Measurements from ENCODE around the gene MNAT1.
A peak's percentile ranks its signal among the peaks of the same experiment; 100 is the strongest.
"Not testable (repeated sequence)": the region's sequence is repeated elsewhere in the genome, so short reads cannot be mapped to it uniquely, and the experiment has no call there.

The MNAT1 gene

DNA sequence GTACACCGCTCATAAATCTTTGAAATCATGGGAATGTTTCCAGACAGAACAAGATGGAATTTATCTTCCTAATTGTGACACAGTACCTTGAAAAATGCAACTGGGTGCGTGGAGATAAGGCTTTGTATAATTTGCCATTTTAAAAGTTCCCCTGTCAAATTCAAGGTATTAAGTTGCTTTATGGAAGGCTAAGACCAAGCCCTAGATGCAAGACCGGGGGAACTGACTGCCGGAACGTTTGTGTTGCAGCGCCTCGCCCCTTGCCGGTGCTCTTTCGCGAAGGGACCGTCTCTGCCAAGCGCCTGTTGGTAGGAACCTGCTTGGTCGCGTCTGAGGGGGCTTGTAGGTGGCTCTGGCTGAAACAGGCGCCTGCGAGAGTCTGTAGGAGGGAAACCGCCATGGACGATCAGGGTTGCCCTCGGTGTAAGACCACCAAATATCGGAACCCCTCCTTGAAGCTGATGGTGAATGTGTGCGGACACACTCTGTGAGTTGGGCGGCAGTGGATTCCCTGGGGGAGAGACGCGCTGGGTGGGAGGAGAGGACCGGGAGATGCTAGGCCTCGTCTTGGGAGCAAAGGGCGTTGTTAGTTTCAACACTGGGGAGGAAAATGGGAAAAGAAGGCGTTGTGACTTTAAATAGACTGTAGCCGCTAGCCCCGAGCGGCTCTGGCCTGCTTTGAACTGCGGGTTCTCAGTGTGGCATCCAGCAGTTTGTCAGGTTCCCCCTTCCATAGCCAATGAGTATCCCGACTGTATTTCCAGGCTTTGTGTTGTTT is at the start of gene MNAT1:
Gene MNAT1 (plus strand): TSS at position 297 of the 778 bp plus-strand sequence. CDS start 102 bp downstream, at position 399.
- peak; percentile 87 for DNase-seq (ENCODE audit: low spot score)

DNA sequence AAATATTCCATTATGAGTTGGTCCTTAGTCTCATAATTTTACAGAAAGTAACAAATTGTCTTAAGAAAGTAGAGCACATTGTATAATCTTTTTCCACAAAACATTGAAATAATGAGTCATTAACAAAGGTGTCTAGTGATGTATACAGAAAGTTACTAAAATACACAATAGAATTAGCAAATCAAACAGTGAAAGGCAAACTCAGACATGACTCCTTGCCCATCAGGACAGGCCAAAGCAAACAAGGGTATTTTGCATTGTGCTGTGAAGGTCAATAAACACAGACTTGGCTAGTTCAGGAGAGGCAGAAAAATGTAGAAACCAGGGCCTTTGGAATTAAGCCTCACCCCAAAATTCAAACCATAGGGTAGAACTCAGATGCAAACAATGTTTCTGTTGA is 47.7 kb upstream of the MNAT1 start:
- DNase-seq (ENCODE audit: low spot score), result no peak

DNA sequence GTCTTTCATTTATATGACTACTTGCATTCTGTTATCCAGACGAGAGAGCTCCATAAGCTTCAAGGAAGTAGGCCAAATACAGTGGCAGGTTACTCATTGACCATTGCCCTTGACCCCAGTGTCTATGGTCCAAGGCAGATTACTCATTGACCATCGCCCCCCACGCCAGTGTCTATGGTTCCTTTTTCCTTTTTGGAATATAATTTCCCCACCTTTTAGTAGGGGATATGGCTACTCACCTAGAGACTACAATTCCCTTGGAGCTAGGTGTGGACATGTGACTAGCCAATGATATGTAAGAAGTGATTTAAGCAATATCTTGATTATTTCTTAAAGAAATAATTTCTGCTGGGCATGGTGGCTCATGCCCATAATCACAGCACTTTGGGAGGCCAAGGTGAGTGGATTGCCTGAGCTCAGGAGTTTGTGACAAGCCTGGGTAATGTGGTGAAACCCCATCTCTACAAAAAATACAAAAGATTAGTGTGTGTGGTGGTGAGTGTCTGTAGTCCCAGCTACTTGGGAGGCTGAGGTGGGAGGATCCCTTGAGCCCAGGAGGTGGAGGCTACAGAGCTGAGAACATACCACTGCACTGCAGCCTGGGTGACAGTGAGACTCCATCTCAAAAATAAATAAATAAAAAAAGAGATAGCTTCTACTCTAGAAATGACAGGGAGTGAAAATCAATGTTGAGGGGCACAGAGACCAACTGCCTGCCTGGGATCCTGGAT is 43.0 kb upstream of the MNAT1 start:
- DNase-seq (ENCODE audit: low spot score), result no peak

DNA sequence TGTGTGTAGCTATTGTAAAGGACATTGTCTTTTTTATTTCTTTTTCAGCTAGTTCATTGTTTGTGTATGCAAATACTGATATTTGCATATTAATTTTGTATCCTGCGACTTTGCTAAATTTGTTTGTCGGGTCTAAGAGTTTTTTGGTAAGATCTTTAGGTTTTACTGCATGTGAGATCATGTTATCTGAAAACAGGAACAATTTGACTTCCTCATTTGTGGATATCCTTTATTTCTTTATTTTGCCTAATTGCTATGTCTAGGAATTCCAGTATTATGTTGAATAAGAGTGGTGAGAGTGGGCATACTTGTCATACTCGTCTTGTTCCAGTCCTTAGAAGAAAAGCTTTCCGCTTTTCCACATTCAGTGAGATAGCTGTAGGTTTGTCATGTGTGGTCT is 39.2 kb upstream of the MNAT1 start:
- no peak for DNase-seq (ENCODE audit: low spot score)

DNA sequence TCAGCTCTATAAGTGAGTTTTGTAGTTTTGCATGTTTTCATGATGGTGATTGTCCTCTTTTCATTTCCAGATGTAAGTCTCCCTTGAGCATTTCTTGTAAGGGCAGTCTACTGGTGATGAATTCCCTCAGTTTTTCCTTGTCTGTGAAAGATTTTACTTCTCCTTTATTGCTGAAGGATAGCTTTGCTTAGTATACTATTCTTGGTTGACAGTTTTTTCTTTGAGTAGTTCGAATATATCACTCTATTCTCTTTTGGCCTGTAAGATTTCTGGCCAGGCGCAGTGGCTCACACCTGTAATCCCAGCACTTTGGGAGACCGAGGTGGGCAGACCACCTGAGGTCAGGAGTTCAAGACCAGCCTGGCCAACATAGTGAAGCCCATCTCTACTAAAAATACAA is 34.0 kb upstream of the MNAT1 start:
- no peak for DNase-seq (ENCODE audit: low spot score)

DNA sequence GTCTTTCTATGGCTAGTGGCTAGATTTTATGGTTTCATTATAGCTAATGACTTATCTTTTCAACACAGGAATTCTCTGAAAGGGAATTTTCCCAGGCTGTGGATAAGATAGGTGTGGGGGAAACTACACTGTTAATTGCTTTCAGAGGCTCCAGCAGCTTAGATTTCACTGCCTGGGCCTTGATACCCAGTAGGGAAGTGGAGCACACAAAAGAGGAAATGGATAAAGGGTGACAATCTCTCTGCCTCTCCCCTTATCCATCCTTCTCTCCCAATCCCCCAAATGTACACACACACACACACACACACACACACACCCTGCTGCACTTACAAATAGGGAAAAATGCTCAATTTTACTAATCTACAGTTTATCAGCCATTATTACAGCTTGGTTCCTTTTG is 29.5 kb upstream of the MNAT1 start:
- no peak for DNase-seq (ENCODE audit: low spot score)

DNA sequence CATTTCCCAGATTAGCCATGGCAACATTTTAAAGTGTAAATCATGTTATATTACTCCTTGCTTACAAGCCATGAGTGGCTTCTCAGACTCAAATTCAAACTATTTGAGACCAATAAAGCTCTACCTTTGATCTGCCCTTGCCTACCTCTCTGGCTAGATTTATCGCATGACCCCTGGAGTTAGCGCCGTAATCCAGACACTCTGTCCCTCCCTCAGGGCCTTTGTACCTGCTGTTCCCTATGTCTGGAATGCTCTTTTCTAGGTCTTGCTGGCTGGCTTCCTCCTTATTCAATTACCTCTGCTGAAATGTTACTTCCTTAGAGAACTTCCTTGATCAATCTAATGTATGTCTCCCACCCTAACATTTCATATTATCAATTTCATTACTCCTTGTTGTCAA is 26.7 kb upstream of the MNAT1 start:
- DNase-seq (ENCODE audit: low spot score), result no peak

DNA sequence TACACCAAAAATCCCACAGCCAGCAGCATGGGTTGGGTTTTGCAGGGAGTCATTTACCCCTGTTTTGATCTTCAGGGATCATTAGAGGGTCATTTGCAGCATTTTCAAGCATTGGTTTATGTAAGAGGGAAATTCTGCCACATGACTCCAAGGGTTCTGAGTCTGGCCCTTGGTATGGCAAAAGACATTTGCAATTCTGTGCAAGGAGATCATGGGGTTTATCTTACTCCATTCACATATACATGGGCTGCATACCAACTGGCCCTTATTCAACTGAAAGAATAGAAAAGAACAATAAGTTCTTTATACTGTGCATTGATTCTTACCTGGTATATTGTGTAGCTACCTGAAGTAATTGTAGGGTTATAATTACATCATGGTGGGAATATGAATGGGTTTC is 24.1 kb upstream of the MNAT1 start:
- no peak for DNase-seq (ENCODE audit: low spot score)

DNA sequence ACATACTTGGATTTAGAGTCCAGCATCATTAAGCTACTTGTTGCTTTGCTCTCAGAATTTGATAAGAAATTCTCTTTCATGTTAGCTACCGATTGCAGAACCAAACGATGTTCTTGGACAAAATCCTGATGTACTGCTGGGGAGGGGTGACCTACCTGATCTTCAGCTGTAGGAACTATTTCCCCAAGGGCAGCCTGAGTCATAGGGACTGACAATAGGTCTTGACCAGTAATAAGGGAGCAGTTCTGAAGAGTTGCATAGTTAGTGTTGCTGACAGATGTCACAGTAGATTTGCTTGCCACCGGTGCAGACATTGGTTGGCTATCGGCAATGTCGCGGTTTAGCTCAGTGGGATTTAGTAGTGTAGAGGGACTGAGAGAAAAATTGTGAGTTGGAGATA is 21.0 kb upstream of the MNAT1 start:
- no peak for DNase-seq (ENCODE audit: low spot score)

DNA sequence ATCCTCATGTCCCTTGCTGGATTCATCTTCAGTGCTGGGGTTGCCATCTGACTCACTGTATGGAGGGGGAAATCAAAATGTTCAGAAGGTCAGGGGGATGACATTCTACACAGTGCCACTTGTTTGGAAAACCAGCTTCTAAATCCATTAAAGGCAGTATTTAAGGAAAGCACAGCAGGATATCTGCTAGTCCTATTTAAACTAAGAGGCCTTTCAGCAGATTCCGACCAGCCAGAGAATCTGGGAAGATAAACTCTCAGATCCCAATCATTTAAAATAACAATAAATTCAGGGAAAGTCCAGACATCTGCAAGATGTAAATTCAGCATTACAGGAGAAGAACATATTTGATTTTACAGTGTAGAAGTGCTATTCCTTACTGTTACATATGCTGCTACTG is 14.2 kb upstream of the MNAT1 start:
- DNase-seq (ENCODE audit: low spot score), result no peak

DNA sequence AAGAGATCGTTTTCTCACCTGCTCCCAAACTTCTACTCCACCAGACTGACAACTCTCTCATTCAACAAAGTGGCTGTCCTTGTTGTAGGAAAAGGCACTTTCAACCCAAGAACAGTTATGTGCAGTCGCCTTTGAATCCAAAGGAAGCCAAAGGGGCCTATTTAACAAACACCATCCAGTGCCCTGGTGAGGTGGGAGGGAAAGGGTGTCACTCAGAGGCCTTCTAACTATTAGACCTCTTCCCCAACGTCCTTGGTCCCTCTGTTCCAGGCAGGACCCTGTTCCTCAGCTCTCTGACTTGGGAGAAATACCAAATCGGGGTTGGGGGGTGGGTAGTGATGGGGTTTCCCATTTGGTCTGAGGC is 13.6 kb upstream of the MNAT1 start:
- no peak for DNase-seq (ENCODE audit: low spot score)

DNA sequence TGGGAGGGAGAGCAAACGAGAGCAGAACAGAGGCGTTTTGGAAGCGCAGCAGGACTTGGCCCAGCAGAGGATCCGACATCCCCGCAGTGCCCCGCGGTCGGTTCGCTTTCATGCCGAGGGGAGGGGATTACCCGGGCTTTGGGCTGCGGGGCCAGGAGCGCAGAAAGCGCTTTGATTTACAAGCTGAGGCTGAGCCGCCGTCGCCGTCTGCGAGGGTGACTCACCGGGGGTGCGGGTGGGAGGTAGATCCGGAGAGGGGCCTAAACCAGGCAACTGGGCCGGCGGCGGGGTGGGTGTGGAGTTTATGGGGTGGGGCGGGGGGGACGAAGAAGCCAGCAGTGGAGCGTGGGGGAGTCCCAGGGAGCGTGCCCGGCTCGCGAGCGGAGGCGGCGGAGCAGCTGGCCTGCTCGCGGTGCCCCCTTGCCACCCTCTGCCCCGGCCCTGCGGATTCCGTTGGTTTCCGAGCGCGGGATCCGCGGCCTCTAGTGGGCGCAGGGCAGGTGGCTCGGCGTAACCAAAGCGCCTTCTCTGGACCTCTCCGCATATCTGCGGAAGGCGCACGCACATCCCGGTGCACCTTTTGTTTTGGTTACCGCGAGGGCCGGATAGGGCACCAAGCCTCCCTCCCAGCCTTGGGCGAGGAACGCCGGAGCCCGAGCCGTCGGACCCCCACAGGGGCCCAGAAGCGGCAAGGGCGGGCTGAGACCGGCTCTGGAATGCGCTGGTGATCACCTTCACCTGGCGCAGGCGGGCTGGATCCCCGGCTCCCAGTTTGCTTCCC is 13.0 kb upstream of the MNAT1 start:
- DNase-seq (ENCODE audit: low spot score), result peak; percentile 76

DNA sequence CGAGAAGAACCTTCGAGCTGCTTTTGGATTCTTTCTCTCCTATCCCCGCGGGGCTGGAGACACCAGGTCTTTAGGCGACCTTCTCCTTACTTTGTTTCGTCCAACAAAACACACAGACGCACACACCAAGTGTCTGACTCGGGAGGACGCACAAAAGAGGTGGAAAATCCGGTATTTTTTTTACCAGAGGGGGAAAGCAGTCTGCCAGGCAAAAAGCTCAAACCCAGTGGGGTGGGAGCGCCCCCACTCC is 12.5 kb upstream of the MNAT1 start:
- DNase-seq (ENCODE audit: low spot score), result no peak

DNA sequence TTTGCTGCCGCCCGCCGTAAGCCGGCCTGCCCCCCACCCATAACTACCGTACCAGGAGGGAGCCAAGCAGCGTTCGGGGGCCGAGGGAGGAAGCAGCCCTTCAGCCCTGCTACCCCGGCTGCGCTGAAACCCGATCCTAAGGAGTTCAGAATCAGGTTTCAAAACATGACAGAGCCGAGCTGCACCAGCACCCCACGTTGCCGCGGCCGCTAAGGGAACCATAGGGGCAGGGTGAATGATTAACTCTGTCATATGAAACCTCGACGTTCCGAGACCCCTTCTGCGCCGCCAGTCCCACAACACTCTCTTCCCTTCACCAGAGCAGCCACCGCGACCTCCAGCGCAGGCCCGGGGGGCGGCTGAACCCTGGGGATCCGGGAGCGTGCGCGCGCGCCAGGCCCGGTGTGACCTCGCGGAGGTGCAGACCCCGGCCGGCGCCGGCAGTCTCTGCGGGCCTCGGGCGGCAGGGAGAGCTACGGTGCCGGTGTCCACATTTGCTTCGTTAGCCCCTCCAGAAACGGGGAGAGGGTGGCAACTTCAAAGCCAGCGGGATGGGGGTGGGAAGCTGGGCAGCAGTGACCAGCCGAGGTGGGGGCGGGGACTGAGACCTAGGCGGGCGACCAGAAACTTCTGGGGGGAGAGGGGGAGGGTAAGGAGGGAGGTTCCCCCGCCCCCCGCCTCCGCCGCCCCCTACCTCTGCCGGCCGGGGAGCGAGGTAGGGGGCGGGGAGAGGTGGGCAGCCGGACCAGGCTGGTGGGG is 12.0 kb upstream of the MNAT1 start:
- peak; percentile 77 for DNase-seq (ENCODE audit: low spot score)

DNA sequence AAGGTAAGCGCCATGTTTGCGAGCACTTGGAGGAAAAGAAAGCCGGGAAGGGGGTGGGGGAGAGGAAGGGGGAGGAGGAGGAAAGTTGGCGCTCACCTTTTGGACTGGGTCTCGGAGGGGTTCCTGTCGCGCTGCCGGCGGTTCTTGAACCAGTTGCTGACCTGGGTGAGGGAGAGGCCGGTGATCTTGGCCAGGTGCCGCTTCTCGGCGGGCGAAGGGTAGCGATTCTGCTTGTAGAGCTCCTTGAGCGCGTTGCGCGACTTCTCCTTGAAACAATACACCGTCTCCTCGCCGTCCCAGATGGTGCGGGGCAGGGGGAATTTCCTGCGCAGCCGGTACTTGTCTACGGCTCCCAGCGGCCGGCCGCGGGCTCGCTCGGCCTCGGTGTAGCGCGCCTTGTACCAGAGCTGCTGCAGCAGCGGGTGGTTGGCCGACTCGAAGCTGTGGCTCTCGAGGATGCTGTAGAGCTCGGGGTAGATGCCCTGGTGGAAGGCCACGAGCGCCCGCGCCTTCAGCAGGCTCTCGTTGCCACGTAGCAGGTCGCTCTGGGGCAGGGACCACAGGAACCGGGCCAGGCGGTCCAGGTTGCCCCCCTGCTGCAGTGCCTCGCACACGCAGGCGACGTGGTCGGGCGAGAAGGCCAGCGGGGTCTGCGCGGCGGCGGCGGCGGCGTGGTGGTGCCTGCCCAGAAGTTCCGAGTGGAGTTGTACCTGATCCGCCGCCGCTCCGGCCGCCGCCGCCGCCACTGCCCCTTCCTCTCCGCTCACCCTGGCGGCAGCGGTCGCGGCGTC is 11.2 kb upstream of the MNAT1 start:
- peak; percentile 69 for DNase-seq (ENCODE audit: low spot score)

DNA sequence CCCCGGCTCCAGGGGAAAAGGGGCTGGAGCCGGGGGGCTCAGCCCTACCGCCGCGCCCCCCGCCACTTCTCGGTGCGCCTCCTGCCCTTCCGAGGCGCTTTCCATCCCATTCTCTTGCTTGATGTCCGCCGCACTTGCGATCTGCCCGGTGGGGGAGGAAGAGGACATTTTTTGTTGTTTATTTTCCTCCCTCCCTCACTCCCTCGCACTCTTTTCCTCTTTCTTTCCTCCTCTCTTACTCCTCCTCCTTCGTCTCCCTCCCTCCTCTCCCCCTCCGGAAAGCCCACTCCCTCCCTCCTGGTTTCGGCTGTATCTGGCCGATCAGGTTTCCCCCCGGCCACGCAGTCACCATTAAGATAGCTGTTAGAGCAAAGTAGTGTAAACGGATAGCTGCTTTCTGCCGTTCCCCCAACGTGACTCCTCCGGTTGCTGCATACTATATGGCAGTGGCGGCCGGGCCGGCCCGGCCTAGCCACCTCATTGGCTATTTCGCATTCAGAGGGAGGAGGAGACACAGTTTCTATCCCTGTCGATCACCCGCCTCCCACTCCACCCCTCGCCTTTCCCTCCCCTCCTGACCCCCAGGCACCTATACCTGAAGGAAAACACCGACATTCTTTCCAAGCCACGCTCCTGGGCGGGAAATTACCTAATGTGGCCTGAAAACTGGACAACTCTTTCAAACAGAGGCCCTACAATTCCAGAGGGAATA is 10.5 kb upstream of the MNAT1 start, which contains the start of gene SIX4:
Gene SIX4 (minus strand): TSS at position 445 of the 712 bp plus-strand sequence. CDS start 277 bp downstream, at position 168.
- peak; percentile 90 for DNase-seq (ENCODE audit: low spot score)

DNA sequence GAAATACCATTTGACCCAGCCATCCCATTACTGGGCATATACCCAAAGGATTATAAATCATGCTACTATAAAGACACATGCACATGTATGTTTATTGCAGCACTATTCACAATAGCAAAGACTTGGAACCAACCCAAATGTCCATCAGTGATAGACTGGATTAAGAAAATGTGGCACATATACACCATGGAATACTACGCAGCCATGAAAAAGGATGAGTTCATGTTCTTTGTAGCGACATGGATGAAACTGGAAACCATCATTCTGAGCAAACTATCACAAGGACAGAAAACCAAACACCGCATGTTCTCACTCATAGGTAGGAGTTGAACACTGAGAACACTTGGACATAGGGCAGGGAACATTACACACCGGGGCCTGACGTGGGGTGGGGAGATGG is 3.3 kb upstream of the MNAT1 start:
- DNase-seq (ENCODE audit: low spot score), result not testable (repeated sequence)

DNA sequence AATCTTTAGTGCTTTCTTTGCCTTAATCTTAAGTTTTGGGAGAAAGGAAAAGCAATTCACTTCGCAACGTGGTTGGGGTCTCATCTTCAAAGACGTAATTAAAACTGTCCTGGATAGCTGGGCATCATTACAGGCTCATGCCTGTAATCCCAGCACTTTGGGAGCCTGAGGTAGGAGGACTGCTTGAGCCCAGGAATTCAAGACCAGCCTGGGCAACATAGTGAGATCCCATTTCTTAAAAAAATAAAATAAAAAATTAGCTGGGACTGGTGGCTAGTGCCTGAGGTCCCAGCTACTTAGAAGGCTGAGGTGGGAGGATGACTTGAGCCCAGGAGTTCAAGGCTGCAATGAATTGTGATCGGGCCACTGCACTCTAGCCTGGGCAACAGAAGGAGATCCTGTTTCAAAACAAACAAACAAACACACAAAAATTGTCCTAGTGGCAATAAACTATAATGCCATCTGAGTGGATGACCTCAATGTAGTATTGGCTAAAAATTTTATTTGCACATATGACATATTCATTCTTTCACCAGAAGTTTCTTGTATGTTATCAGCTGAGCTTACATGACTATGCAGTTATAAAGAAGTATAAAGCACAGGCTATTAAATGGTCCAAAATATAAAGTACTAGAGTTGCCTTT is 1.6 kb upstream of the MNAT1 start:
- DNase-seq (ENCODE audit: low spot score), result no peak

DNA sequence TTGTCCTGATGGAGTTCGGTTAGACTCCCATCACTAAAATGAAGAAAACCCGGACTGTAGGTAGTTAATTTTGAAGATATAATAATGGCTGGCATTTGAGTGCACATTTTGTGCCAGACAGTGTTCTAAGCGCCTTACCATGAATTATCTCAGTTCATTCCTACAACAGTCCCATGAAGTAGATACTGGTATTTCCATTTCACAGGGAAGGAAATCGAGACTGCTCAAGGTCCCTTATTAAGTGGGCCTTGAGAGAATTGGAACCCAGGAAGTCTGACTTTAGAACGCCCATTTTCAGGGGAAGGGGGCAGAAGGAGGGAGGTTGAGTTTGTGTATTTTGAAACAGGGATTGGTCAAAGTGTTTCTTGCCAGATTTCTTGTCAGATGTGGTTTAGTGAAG is 855 bp downstream of the MNAT1 start:
- DNase-seq (ENCODE audit: low spot score), result peak; percentile 59

DNA sequence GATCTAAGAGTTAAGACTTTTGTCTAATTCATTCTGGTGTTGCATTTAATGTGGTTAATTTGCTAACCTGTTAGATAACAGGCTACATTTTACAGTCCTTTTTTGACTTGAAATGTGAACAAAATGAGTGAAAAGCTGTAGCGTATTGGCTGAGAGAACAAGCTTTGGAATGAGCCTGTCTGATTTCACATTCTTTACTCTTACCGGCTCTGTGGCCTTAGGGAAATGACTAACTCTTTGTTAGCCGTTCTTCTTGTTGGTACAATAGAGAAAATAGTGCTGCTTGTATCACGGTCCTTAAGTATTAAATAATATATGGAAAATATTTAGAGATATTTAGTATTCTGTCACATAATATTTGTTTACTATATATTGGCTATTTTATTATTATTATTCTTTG is 1.9 kb downstream of the MNAT1 start:
- peak; percentile 90 for DNase-seq (ENCODE audit: low spot score)
